NCI-H2196 (cell line): Measurements from ENCODE around the gene NPDC1.

Experiments
- DNase-seq: peaks from one replicate; lab custom pipeline; 2025; ENCODE audit not compliant: unreplicated experiment; lab: John Stamatoyannopoulos, UW

The NPDC1 gene, protein sequence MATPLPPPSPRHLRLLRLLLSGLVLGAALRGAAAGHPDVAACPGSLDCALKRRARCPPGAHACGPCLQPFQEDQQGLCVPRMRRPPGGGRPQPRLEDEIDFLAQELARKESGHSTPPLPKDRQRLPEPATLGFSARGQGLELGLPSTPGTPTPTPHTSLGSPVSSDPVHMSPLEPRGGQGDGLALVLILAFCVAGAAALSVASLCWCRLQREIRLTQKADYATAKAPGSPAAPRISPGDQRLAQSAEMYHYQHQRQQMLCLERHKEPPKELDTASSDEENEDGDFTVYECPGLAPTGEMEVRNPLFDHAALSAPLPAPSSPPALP

DNA sequence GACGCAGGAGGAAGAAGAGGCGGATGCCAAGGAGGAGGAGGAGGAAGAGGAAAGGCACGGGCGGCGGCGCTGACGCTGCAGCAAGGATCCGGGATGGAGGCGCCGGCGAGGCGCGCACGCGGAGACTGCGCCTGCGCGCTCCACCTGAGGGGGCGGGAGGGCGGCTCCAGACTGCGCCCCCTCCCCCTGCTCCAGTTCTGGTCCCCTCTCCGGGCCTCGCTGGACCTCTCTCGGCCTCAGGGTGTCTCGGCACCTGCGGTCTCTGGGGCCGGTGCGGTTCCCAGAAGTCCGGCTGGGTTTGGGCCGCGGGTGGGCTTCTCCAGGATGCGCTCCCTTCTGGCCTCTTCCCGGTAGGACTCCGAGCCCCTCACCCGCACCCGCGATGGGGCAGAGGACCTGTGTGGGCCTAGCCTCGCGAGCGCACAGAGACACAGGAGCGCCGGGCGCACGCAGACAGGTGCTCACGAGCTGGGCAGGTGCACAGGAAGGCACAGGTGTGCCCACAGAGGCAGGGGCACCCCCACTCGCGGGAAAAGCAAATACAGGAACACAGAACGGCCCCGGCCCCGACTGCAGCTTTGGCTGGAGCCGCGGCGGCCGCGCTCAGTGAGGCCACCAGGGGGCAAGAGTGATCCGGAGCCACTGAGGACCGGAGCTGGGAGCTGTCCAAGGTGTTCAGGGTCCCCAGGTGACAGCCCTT, at the start of gene NPDC1:
Gene NPDC1, minus strand, starts transcription at position 90 of the 700 bp plus-strand sequence. CDS start 188 bp downstream, outside the sequence.
- peak; percentile 83 for DNase-seq

DNA sequence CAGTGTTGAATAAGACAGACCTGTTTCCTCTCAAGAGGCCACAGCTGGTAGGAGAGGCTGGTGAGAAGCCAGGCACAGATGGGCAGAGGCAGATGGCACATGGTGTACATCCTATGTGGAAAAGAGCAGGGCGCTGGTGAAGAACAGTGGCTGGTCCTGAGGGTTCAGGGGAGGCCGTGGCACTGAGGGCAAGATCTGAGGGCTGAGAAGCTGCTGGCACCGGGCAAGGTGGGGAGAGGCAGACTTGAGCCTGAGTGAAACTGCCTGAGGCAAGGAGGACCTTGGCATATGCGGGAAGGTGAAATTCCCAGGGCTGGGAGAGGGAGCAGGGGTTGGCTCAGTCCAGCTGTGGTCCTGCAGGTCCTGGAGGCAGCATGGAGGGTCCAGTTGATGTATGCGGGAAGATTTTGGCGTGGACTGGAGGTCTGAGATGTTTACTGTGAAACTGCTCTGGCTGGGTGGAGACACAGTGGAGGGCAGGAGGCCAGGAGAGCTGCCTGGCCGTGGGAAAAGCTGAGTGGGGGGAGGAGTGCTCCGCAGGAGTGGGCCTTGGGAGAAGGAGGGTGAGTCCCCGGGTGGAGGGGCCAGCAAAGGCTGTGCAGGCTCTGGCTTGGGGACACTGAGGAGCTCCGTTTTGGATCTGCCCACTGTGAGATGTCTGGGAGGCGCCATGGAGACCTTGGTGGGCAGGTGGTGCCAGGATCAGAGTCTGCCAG, 43.4 kb upstream of the NPDC1 start:
- DNase-seq: no peak

DNA sequence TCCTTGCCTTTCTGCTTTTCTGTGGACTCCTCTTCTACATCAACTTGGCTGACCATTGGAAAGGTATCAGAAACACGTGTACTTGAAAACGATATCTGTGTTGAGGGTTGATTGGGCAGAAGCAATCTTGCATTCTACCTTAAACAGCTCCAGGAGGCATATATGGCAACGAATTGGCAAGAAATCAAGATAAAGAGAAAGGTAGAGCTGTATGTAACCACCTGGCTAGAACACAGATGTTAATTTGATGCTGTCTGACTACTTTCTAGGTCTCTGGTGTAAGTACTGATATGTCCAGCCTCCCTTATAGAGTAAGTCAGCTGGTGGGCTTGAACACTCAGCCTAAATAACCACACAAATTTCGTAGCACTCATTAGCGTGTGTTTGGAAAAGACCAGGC, 42.1 kb upstream of the NPDC1 start:
- DNase-seq: peak; percentile 28

DNA sequence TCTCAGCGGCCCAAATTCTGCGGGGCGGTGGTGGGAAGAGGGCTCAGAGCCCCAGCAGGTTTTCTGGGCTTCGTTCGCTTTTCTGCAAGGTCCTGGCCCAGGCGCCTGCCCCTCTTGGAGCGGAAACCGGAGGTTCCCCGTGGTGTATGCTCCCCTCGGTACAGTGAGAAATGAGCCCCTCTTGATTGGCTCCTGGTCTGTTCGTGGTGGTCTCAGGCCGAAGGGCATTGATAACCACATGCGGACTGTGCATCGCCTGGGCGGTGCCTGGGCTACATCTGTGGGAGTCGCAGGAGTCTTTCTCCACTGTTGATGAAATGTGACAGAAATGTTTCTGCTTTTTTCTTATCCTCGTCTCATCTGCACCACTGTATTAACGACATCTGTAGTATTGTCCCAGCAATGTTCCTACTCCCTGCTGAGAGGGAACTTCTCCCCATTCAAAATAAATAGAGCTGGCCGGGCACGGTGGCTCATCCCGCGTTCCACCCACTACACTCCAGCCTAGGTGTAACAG, 41.5 kb upstream of the NPDC1 start:
- DNase-seq: no peak

DNA sequence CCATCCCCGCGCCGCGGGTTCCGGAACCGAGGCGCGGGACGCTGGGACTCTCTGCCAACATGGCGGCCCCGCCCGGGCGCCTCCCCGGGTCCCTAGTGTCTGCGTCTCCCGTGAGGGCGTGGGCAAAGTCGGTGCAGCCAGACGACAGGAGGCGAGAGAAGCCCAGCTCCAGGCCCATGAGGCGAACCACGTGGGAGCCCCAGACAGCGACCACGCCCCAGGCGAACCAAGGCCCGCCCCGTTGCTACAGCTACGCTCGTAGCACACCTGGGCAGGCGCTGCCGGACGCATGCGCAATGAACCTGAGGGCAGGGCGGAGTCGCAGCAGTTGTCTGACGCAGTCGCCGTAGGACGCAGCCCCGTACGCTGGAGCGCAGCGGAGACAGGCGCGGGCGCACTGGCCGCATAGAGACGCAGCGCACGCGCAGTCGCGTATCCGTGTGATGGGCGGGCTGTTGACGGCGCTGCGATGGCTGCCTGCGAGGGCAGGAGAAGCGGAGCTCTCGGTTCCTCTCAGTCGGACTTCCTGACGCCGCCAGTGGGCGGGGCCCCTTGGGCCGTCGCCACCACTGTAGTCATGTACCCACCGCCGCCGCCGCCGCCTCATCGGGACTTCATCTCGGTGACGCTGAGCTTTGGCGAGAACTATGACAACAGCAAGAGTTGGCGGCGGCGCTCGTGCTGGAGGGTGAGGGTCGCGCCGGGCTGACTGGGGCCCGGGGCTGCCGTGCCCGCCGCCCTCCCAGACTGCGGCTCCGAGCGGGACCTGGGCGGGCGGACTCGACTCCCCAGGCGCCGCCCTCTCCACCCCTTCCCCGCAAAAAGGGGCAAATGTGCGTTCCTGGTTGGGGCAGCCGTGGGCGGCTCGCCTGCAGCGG, 40.8 kb upstream of the NPDC1 start, which contains the start of gene MAN1B1:
Gene MAN1B1, plus strand, starts transcription at position 455 of the 878 bp plus-strand sequence. Its CDS starts 15 bp downstream, at position 470.
- peak; percentile 99 for DNase-seq

DNA sequence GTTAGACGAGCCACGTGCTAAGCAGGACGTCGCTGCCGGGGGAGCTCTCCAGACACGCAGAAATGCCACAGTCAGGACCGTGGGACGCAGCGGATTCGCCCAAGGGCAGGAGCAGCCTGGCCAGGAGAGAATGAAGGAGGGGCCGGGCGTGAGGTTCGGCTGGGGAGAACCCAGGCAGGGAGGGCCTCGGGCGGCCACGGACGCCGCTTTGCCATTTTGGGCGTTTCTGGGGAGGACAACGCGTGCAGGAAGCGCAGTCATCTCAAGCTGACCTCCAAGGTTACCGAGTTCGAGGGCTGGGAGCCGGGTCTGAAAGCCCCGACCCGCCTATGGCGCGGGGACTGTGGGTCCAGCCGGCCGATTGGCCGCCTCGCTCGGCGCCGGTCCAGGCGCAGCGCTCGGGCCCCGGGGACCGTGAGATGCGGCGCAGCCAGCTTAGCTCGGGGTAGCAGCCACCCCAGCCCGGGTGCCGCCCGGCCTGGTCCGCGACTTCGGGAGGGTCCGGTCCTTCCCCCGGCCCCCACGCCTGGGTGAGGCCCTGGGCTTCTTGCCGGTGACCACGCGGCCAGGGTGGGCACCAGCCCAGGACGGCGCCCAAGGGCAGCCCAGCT, 40.0 kb upstream of the NPDC1 start:
- DNase-seq: peak; percentile 22

DNA sequence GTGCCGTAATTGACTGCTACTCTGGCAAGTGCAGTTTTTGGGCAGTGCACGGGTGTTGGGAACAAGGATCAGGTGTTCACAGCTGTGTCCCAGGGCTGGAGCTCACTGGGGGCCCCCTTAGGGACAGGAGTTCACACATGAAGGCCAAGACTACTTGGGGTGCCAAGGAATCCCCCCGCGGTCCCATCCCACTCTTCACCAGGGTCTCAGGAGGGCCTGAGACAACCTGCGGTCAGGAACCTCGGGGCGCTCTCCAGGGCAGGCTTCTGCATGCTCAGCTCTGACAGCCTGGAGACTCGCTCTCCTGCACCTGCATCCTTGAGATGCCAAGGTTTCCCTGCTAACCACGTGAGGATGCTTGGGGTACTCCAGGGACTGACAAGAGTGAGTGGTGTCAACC, 38.5 kb upstream of the NPDC1 start:
- no peak for DNase-seq

DNA sequence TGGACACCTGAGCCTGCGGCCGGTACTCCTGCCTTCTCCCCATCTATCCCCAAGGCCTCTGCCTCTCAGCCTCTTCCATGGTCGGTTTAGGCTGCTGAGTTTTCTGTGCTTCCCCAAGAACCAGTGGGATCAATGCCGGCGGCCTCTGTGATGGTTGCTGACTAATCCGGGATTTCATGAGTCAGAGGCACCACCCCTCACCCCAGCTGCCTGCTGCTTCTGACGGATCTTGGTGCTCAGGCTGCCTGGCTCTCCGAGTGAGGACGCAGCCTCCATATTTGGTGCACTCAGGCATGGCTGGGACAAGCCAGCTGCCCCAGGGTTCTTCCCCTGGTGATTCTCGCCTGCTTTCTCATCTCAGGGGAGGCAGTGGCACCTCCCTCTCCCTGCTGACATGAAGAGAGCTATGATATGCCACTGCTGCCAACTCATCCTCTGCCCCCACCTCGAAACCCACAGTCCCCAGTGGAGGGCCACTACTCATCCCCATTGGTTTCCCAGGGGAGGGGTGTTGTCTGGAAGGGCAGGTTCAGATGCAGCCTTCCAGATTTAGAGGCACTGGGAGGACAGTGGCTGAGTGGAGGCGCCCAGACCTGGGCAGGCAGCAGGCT, 37.5 kb upstream of the NPDC1 start:
- DNase-seq: no peak

DNA sequence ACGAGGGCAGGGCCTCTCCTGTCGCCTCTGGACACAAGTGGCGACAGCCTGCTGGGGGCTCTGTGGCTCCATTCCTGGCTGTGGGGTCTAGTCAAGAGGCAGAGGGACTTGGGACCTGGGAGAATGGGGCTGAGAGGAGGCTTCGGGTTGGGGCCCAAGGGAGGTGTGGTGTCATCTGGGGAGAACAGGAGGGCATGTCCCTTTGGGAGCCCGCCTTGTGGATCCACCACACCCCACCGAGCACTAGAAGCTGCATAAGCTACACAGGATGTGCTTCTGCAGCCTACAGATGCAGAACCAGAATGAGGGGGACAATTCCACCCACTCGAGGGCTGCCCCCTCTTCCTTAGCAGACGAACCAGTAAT, 36.9 kb upstream of the NPDC1 start:
- no peak for DNase-seq

DNA sequence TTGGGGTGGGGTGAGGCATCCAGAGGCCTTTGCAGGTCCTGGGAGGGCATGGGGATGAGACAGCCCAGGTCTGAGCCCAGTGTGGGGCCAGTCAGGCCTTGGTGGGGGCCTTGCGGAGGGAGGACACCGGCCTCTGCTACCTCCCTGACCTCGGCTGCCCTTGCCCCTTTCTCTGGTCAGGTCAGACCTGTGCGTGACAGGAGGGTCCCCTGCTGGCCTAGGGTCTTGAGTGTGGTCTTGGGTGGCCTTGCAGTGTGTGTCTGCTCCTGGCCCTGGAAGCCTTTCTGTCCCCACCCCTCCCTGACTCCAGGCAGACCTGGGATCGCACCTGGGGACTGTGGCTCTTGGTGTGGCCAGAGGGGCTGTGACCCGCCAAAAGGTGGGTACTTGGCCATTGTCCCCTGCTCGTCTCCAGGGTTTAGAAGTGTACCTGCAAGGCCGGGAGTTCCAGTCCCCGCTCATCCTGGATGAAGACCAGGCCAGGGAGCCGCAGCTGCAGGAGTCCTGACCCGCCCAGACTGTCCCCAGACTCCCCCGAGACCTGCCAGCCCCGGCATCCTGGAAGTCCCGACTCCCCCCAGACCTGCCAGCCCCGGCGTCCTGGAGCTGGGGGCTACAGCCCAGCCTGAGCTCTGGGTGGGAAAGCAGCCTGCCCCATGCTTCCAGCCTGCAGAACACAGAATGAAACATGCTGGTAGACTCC, 36.4 kb upstream of the NPDC1 start:
- DNase-seq: no peak

DNA sequence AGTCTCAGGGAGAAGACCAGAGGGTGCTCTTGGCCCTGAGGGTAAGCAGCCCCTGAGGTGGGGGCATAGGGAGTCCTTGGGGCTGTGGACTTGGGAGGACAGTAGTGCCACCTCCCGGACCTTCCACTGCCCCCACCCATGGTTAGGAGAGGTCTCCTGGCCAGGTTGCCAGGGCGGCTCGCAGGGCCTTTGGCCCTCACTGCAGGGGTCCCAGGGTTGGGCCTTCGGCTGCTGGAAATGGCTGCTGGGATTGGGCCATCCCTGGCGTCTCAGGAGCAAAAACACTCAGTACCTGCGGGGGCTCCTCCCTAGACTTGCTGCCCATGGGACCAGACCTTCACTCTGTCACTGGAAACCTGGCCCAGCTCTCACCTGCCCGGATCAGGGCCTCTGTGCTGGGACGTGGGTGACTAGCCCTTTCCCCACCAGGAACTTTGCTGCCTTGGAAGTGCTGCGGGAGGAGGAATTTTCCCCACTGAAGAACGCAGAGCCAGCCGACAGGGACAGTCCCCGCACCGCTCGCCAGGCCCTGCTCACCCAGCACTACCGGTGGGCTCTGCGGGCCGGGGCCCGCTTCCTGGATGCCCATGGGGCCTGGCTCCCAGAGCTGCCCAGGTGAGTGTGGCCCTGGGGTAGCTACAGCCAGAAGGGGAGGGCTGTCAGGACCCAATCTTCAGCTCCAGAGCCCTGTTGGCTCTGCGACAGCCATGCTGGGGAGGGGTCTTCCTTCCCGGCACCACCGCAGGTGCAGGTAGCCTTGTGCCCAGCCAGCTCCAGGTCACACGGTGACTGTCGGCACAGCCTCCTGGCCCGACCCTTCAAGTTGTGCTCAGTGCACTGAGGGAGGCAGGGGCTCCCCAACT, 34.5 kb upstream of the NPDC1 start:
- no peak for DNase-seq

DNA sequence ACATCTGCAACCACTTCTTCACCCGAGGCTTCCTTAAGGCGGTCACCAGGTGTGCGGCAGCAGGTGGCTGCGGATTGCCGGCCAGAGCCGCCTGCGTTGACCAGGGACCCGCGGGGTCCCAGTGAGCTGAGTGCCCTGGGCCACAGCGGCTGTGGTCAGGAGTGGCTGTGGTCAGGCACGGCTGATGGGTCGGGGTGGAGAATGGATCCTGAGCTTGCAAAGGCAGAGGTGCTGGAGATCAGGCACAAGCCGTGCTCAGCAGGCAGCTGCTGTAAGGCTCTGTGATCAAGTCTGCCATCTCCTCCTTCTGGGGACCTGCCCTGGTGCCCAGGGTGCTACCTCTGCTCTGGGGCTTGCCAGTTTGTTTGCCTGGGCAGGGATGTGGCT, 33.4 kb upstream of the NPDC1 start:
- DNase-seq: no peak

DNA sequence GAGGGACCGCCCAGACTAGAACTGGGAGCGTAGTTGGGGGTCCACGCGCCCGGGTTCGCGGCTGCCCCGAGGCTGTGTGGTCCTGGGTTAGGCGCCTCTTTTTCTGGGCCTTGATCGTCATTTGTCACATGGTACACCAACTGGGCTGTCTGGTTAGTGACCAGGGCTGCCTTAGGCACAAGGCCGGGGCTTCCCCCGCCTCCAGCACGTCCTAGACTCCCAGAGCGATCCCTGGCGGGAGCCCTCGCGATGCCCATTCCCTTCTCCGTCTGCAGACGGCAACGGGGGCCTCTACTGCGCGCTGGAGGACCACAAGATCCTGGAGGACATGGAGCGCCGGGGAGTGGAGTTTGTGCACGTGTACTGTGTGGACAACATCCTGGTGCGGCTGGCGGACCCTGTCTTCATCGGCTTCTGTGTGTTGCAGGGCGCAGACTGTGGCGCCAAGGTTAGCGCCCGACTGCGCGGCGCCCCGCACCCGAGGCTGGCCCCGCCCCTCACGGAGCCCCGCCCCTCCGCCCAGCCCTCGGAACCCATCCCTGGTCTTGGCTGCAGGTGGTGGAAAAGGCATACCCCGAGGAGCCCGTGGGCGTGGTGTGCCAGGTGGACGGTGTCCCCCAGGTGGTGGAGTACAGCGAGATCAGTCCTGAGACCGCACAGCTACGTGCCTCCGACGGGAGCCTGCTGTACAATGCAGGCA, 32.9 kb upstream of the NPDC1 start:
- DNase-seq: no peak

DNA sequence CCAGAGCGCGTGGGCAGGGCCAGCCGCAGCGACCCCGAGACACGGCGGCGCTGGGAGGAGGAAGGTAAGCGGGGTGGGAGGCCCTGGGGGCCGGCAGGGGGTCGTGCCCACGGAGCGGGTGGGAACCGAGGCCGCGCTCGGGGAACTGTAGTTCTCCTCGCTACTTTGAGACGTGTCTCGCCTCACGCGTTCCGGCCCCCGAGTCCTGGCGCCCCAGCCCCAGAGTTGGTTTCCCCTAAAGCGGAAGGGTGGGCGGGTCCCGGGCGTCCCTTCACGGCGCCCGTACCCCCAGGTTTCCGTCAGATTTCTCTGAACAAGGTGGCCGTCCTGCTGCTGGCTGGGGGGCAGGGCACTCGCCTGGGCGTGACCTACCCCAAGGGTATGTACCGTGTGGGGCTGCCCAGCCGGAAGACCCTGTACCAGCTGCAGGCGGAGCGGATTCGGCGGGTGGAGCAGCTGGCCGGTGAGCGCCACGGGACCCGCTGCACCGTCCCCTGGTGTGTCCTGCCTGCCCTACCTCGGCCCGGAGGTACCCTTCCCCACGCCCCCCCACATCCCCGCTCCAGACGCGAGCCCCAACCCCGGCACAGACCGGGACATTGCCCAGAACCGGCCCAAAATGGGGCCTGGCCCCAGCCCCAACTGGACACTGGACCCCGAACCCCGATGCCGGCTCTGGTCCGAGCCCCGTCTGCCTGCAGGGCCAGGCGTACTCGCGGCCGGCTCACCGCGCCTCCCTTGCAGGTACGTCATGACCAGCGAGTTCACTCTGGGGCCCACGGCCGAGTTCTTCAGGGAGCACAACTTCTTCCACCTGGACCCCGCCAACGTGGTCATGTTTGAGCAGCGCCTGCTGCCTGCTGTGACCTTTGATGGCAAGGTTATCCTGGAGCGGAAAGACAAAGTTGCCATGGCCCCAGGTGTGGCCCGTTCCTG, 32.0 kb upstream of the NPDC1 start:
- no peak for DNase-seq

DNA sequence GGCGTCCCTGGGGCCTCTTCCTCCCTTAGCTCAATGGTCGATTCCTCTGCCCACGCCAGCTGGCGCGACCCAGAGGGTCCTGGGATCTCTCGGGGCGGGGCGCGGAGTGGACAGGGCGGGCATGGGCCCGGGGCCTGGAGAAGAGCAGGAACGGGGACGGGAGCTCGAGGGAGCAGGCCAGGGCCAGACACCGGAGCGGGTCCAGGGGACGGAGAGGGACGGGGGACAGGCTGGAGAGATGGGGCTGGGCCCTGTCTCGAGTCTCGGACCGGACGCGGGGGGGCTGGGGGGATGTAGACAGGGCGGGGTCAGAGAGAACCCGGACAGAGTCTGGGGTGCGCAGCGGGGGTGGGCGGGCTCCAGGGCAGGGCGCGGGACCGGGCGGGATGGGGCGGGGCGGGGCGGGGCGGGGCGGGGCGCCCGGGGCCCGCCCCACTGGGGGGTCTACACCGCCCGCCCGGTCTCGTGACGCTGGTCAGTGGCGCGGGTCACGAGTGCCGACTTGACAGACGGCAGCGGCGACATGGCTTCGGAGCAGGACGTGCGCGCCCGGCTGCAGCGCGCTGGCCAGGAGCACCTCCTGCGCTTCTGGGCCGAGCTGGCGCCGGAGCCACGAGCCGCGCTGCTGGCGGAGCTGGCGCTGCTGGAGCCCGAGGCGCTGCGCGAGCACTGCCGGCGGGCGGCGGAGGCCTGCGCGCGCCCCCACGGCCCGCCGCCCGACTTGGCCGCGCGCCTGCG, 31.2 kb upstream of the NPDC1 start, which contains the start of gene UAP1L1:
Gene UAP1L1, plus strand, starts transcription at position 508 of the 738 bp plus-strand sequence. Its CDS starts 16 bp downstream, at position 524.
- DNase-seq: peak; percentile 45

DNA sequence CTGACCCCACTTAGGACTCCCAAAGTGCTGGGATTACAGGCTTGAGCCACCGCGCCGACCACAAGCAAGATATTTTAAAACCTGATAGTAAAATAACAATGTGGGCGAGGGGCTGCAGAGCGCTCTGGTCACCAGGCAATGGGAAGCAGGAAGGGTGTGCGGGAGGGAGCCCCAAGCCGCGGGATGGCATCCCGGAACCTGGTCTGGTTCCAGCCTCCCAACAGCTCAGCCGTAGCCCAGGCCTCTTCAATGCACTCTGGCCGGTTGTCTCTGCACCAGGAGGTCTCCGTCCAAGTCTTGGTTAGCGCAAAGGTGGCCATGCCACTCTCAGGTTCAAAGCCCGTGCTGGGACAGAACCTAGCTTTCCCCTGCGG, 30.6 kb upstream of the NPDC1 start:
- DNase-seq: no peak
